GM21576 (cell line): Measurements from ENCODE around the gene STAT6.
"Not testable (repeated sequence)": the region's sequence is repeated elsewhere in the genome, so short reads cannot be mapped to it uniquely, and the experiment has no call there.

Source experiments
- ATAC-seq: cut with Tn5 transposase; IDR thresholded peaks from one replicate; pipeline ENCODE4 v1.9.1; 2021; ENCODE audit warnings: mild to moderate bottlenecking, moderate library complexity; ENCODE audit not compliant: unreplicated experiment

STAT6 gene

DNA sequence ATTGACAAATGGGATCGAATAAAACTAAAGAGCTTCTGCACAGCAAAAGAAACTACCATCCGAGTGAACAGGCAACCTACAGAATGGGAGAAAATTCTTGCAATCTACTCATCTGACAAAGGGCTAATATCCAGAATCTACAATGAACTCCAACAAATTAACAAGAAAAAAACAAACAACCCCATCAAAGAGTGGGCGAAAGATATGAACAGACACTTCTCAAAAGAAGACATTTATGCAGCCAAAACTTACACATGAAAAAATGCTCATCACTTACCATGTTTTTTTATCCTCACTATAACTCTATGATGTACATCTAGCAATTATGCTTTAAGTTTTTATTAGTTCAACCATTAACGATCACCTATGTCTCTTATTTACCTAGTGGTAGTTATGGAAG, 57.3 kb downstream of the STAT6 start:
- not testable (repeated sequence) for ATAC-seq

DNA sequence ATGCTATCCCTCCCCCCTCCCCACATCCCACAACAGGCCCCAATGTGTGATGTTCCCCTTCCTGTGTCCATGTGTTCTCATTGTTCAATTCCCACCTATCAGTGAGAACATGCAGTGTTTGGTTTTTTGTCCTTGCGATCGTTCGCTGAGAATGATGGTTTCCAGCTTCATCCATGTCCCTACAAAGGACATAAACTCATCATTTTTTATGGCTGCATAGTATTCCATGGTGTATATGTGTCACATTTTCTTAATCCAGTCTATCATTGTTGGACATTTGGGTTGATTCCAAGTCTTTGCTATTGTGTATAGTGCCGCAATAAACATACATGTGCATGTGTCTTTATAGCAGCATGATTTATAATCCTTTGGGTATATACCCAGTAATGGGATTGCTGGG, 58.0 kb downstream of the STAT6 start:
- not testable (repeated sequence) for ATAC-seq

DNA sequence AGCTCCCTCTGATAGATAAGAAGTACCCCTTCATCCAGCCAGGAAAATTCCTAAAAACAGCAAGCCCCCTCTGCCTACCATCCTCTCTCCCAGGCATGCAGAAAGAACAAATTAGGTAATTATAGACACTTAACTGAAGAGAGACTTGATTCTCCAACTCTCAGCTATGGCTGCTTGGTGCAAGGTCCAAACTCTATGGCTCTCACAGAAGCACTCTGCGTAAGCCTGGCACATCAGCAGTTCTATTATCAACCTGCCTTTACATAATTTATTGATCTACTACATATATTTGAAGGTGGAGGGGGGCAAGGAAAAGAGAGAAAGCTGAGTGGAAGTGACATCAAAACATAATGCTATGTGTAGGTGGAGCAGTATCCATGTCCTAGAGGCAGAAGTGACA, 60.2 kb downstream of the STAT6 start:
- ATAC-seq = no peak

DNA sequence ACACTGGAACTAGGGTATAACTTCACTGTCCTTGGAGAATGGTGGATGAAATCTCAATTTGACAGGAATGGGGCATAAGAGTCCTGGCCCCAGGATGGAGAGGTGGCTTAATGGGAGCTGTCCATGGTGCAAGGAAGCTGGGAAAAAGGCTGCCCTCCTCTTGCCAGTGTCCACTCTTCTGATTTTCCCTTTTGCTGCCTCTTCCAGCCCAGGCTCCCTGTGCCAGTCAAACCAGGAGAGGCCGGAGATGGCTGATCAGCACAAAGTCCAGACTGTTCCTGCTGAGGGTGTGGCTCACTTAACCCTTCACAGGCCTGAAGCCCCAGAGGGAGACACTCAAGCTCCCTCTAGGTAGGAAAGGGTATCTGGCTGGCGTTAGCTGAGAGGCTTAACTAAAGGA, 61.3 kb downstream of the STAT6 start, which contains the start of gene MYO1A:
Gene MYO1A, minus strand, starts transcription at position 240 of the 400 bp plus-strand sequence. CDS start 1,806 bp downstream, outside the sequence.
- ATAC-seq = no peak

DNA sequence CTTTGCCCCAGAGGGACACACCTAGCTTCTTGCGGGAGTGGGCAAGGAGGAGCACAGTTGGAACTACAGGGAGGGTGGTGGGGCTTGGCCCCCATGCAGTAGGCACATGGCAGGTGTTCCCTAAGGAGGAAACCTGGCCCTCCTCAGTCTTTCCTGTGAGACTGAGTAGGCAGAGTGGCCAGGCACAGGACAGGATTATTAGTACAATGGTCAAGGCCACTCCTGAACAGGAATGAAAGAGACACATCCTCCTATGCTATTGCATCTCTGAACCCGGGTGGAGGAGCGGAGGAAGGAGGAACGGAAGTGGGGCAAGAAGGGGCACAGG, 62.1 kb downstream of the STAT6 start:
- no peak for ATAC-seq

DNA sequence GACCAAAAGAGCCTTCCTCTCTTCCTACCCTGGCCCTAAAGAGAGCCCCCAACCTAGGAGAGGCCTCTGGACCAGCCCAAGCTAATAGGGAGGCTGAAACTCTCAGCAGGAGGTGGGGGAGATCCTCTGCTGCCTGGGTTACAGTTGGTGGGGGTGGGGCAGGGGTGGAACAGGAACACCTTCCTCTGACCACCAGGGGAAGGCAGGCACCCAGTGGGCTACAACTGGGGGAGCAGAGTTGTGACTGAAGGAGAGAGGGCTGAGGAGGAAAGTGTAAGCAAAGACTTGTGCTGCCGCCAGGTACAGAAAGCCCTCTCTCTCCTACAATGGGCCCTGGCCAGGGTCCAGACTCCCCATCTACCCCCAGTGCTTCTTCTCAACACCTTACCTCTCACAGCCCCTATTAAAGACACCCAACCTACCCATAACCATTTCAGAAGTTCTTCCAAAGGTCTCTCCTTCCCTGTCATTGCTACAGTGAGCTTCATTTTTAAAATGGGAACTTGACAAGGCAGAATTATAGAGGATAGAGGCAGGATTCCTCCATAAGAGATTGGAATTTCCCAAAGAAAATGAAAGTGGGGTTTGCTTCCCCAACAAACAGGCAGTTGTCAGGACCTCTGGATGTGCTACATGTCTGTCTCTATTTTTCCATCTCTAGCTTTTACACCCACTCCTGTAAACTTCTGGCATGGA, 62.6 kb downstream of the STAT6 start:
- ATAC-seq = no peak

DNA sequence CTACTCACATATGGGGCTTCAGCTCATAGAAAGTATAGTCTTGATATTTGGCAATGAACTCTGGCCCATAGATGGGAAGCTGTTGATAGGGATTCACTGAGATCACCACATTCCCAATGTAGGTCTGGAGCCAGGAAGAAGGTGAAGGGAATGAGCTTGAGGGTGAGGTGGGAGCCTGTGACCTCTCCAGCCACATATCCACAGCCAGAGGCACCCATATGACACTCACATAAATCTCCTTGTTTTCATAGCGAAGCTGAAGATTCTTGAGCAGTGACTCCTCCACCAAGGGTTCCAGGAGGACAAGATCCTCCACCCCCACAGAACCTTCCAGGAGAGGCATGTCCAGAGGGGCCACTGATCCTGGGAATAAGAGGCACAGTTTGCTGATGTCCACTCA, 63.2 kb downstream of the STAT6 start:
- ATAC-seq = no peak

DNA sequence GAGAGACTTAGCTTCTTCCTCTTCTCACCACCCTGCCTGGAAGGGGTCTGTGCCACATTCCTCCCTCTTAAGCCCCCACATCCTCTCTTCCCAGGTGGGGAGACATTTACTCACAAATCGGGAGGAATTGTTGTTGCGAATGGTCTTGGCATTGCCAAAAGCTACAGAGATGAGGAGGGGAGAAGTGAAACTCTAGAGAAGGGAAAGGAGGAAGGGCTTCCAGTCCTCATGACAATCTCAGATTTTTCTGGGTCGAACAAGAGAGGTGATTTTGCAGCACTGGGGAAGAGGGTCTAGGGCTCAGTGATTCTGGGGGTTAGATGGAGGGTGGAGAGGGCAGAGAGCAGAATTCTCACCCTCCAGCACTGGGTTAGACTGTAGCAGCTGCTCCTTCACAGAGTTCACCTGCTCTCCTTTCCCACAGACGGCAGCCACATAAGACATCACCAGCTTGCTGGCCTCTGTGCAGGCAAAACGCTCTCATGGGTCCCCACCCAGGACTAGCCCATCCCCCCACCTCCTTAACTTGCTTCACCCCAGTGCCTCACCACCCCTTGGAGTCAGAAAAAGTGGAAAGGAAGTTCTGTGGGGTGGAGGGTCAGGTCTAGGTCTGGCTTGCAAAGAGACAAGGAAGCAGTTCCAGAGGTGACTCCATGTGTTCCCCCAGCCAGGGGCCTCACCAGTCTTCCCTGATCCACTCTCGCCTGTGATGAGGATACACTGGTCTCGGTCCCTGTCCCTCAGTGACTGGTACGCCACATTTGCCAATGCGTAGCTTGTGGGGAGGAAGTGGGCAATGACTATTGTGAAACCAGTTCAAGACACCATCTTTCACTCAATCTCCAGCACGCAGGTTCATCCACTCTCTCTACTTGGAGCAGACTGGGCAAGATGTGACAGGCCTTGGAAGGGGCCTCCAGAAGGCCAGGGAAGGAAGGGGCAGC, 63.9 kb downstream of the STAT6 start:
- ATAC-seq = no peak

DNA sequence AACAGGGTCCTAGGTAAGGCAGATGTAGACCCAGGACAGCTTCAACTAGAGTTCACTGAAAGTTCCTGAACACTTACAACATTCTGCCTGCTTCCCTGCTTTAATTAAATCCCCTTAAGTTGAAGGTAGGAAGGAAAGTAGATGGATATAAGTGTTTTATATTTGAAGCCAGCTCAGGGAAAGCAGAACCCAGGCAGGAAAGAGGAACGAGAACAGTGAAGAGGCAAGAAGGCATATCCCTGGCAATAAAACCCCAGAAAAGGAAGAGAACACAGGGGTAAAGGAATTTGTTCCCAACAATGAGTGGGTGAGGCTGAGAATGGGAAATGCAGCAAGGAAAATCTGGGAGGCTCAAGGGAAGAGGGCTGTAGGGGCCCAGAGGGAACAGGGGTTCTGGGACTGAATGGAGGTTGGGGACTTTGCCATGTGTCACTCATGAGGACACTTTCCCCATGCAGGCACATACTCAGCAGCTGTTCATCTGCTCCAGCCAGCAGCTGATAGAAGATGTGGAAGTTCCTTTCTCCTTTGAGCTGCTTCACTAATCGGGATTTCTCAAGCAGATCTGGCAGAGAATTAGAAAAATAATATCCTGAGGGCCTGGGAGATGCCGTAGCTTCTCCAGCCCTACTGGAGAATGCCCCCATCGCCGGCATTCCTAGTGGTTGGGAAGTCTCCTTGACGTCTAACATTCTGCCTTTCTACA, 64.9 kb downstream of the STAT6 start:
- no peak for ATAC-seq
